Neural crest cell (in vitro differentiated cells): ENCODE measurements around the gene SMIM45.

Experiments used
- DNase-seq: peaks from one replicate; pipeline ENCODE4 v3.0.0; 2021; ENCODE audit warnings: low read depth, mixed read lengths, low spot score
- H3K27ac Mint-ChIP-seq: one replicate; pipeline ENCODE4 v1.8.0; 2021; ENCODE audit warnings: mild to moderate bottlenecking, mixed read lengths; ENCODE audit not compliant: unreplicated experiment
- H3K27me3 Mint-ChIP-seq: 2 replicates; pipeline ENCODE4 v1.8.0; 2021; ENCODE audit warnings: low read depth, mild to moderate bottlenecking, mixed read lengths
- H3K36me3 Mint-ChIP-seq: 2 replicates; pipeline ENCODE4 v1.8.0; 2021; ENCODE audit warnings: low read depth, mild to moderate bottlenecking, mixed read lengths
- H3K4me1 Mint-ChIP-seq: 2 replicates; pipeline ENCODE4 v1.8.0; 2021; ENCODE audit warnings: mixed read lengths
- H3K4me3 Mint-ChIP-seq: one replicate; pipeline ENCODE4 v1.8.0; 2021; ENCODE audit warnings: mild to moderate bottlenecking, mixed read lengths
- H3K9me3 Mint-ChIP-seq: 2 replicates; pipeline ENCODE4 v1.8.0; 2021; ENCODE audit warnings: mixed read lengths
- TF ChIP-seq, protein P1 (sequence below): fragments of 200-600 bp; sonication (generic); conservative IDR thresholded peaks from 2 replicates; pipeline ENCODE4 v1.5.0; 2021; ENCODE audit warnings: antibody characterized with exemption, mild to moderate bottlenecking

SMIM45 gene

DNA sequence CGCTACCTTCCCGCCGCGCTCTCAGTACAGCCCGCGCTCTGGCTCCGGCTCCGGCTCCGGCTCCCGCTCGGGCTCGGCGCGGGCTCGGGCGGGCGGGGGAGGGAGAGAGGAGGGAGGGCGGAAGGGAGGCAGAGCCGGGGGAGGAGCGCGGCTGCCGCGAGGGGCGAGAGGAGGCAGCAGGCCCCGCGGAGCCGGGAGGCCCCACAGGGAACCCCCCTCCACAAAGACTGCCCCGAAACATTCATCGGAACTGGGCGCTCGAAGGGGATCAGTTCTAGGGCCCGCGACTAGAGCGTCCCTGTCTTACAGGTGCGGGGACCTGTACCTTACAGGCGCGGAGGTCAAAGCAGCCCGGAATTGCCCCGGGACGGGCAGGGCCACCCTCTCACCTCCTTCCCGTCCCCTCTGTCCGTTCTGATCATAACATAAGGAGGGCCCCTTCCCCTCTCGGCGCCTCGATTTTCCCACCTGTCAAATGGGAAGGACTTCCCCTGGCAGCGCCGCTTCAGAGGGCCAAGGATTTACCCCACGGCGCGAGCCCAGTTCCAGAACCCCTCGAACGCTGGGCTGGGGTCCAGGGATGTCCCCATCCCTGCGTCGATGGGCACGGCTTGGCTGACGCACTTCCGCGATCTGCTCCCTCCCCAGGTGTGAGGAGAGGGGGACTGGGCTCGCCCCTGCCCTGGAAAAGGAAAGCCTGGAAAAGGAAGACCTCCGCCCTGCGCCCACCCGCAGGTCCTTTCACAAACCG, 36.7 kb upstream of the SMIM45 start, which contains the start of gene SHISA8:
SHISA8 (minus strand) TSS at position 40 of the 751 bp plus-strand sequence. CDS start 407 bp downstream, outside the sequence.
- DNase-seq: no peak
- peak within 1 kb of the TSS; percentile 80 for H3K4me3 Mint-ChIP-seq
- no peak within 1 kb of the TSS for H3K27ac Mint-ChIP-seq
- TF ChIP-seq, protein P1, sequence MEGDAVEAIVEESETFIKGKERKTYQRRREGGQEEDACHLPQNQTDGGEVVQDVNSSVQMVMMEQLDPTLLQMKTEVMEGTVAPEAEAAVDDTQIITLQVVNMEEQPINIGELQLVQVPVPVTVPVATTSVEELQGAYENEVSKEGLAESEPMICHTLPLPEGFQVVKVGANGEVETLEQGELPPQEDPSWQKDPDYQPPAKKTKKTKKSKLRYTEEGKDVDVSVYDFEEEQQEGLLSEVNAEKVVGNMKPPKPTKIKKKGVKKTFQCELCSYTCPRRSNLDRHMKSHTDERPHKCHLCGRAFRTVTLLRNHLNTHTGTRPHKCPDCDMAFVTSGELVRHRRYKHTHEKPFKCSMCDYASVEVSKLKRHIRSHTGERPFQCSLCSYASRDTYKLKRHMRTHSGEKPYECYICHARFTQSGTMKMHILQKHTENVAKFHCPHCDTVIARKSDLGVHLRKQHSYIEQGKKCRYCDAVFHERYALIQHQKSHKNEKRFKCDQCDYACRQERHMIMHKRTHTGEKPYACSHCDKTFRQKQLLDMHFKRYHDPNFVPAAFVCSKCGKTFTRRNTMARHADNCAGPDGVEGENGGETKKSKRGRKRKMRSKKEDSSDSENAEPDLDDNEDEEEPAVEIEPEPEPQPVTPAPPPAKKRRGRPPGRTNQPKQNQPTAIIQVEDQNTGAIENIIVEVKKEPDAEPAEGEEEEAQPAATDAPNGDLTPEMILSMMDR: no peak
- no peaks in the 10 kb centered on the region for H3K9me3 Mint-ChIP-seq
- peaks cover 83% of the 10 kb centered on the region for H3K27me3 Mint-ChIP-seq
- peaks cover 3% of the 10 kb centered on the region for H3K4me1 Mint-ChIP-seq
- no peaks in the 10 kb centered on the region for H3K36me3 Mint-ChIP-seq

DNA sequence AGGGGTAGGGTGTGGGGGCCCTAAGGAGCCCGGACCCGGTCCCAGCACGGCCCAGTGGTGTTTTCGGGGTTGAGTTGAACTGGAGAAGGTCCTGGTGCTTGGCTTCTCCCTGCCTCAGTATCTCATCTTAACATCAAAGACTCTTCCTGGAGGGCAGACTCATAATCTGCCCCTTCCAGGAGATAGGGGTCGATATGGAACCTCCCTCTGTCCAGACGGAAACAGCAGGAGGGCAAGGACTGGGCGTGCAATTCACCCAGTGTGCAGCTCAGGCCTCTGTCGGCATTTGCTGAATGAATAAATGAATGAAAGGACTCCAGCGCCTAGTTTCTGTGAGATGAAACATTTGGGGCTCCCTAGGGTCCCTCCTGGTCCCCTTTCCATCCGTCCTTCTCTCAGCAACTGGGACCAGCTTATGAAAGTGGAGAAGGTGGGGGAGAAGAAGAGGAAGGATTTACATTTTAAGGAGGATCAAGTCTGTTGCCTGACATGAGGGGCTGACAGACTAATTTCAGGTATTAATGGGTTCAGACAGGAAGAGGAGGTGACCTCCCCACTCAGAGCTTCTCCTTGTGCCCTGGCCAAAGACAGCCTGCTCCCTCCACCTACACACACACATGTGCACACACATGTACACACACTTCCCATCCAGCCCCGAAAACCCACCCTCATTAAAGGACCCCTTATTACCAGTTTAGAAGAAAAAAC, 36.0 kb upstream of the SMIM45 start:
- Mint-ChIP-seq H3K27ac (no peak overlapping the region), H3K4me3 (peak overlapping the region; percentile 80), H3K9me3 (no peaks in the 10 kb centered on the region), H3K36me3 (no peaks in the 10 kb centered on the region), H3K4me1 (peaks cover 3% of the 10 kb centered on the region), H3K27me3 (peaks cover 82% of the 10 kb centered on the region)
- DNase-seq: no peak
- TF ChIP-seq, protein P1: no peak

DNA sequence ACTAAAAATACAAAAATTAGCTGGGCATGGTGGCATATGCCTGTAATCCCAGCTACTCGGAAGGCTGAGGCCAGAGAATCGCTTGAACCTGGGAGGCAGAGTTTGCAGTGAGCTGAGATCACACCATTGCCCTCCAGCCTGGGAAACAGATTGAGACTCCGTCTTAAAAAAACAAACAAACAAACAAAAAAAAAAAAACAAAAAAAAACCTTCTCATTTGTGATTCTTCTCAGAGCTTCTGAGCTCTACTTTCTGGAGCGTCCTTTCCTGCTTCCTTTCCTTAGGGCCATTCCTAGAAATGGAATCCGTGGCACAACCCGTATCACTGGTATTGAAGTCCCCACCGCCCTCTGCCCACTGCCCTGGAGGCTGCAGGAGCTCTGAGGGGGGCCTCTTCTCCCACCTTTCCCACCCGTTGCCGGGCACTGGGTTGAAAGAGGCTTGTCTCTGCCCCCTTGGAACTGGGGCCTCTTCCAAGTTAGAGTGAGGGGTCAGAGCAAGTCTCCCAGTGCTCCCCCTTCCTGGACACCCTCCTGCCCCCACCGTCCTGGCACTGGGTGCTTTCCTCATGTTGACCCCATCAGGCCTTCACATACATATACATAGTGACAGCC, 35.1 kb upstream of the SMIM45 start:
- no peak for DNase-seq
- no peaks in the 10 kb centered on the region for H3K9me3 Mint-ChIP-seq
- no peaks in the 10 kb centered on the region for H3K36me3 Mint-ChIP-seq
- TF ChIP-seq, protein P1: no peak
- H3K4me1 Mint-ChIP-seq: peaks cover 3% of the 10 kb centered on the region
- H3K27ac Mint-ChIP-seq: no peak overlapping the region
- H3K4me3 Mint-ChIP-seq: peak overlapping the region; percentile 80
- H3K27me3 Mint-ChIP-seq: peaks cover 80% of the 10 kb centered on the region

DNA sequence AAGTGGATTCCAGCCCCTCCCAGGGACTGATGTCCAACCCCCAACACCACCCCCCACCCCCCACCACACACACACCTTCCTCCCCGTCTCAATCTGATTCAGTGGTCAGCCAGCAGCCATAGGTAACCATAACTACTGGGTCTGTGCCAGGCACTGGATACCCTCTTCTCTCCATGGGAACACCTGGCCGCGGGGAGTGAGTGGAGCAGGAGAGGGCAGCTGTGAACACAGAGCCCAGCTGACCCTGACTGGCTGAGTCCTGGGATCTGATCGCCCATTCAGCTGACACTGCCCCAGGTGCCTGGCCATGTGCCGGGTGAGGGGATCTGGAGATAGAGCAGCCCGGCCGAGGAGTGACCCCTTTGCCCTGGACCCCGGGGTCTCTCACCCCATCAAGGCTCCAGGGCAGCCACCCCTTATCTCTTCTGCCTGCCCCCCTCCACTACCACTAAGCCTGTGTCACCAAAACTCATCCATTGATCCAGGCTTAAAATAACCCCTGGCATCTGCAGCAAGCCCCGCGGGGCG, 34.5 kb upstream of the SMIM45 start:
- TF ChIP-seq, protein P1: no peak
- H3K4me1 Mint-ChIP-seq: peaks cover 3% of the 10 kb centered on the region
- H3K27ac Mint-ChIP-seq: no peak overlapping the region
- peak overlapping the region; percentile 80 for H3K4me3 Mint-ChIP-seq
- no peak for DNase-seq
- H3K36me3 Mint-ChIP-seq: no peaks in the 10 kb centered on the region
- H3K9me3 Mint-ChIP-seq: no peaks in the 10 kb centered on the region
- peaks cover 80% of the 10 kb centered on the region for H3K27me3 Mint-ChIP-seq

DNA sequence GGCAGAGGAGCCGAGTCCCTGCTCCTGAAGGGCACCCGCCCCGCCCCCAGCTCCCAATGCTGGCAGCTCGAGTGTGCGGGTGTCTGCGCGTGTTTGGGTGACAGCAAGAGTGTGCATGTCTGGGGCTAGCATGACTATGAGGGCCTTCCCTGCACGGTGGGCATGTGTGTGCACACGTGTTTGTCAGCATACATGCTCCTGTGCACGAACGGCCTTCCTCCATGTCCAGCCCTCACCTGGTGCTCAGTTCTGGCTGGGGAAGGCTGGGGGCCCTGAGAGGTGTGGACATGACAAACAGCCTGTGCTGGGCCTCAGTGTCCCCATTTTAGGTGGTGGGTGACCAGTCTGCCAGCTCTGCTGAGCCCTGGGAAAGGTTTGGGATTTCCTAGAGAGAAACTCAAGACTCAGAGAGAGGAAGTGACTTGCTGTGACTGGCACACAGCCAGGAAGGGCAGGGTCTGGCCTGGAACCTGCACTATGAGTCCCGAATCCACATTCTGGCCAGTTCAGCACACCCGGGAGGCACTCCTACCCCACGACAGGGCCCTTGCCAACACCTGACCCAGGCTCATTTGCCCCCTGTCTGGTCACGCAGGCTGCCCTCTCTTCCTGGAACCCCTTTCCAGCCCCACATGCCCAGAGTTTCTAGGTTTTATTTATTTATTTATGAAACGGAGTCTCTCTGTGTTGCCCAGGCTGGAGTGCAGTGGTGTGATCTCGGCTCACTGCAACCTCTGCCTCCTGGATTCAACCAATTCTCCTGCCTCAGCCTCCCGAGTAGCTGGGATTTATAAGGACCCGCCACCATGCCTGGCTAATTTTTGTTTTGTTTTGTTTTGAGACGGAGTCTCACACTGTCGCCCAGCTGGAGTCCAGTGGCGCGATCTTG, 33.8 kb upstream of the SMIM45 start:
- H3K27me3 Mint-ChIP-seq: peaks cover 77% of the 10 kb centered on the region
- peak overlapping the region; percentile 72 for H3K4me3 Mint-ChIP-seq
- no peak overlapping the region for H3K27ac Mint-ChIP-seq
- TF ChIP-seq, protein P1: no peak
- H3K9me3 Mint-ChIP-seq: no peaks in the 10 kb centered on the region
- H3K36me3 Mint-ChIP-seq: no peaks in the 10 kb centered on the region
- H3K4me1 Mint-ChIP-seq: peaks cover 3% of the 10 kb centered on the region
- DNase-seq: no peak
